WERI-Rb-1 (cell line): ENCODE measurements around the gene ARHGAP30.

Experiments
- DNase-seq: peaks from one replicate; pipeline ENCODE4 v3.0.0-alpha.2; 2020
- H3K27ac ChIP-seq: fragments of 250-450 bp; sonication (Bioruptor Pico); 2 replicates; pipeline ENCODE4 v1.5.1; 2020; ENCODE audit warnings: mild to moderate bottlenecking, moderate library complexity
- H3K27me3 ChIP-seq: fragments of 250-450 bp; sonication (Bioruptor Pico); 2 replicates; pipeline ENCODE4 v1.5.1; 2021; ENCODE audit warnings: mild to moderate bottlenecking, low read depth, moderate library complexity; ENCODE audit not compliant: insufficient read depth, severe bottlenecking
- H3K36me3 ChIP-seq: fragments of 250-450 bp; sonication (Bioruptor Pico); 2 replicates; pipeline ENCODE4 v1.5.1; 2020; ENCODE audit warnings: mild to moderate bottlenecking, moderate library complexity
- H3K4me3 ChIP-seq: 2 replicates; pipeline ENCODE4 v1.5.1; 2011; ENCODE audit warnings: low read depth, mild to moderate bottlenecking, control low read depth, low read length
- H3K9me3 ChIP-seq: fragments of 250-450 bp; sonication (Bioruptor Pico); 2 replicates; pipeline ENCODE4 v1.5.1; 2021; ENCODE audit warnings: mild to moderate bottlenecking, moderate library complexity; ENCODE audit not compliant: severe bottlenecking
- CTCF ChIP-seq: IDR thresholded peaks from 2 replicates; pipeline ENCODE4 v1.5.1; 2011; ENCODE audit warnings: low read depth, mild to moderate bottlenecking, control low read depth, inconsistent platforms, low read length

The ARHGAP30 gene

GRCh38 chr1:161098210-161099068 is 28.7 kb upstream of the ARHGAP30 start, which contains the start of gene KLHDC9:
TSS of gene KLHDC9 (plus strand) at chr1:161098361. CDS start at chr1:161098536, 175 bp downstream.
- peak within 1 kb of the TSS; percentile 74 for H3K27ac ChIP-seq
- peak; percentile 98 for DNase-seq
- TF ChIP-seq CTCF: peak; percentile 57

GRCh38 chr1:161096530-161096929 is 26.8 kb upstream of the ARHGAP30 start:
- H3K36me3 ChIP-seq: peaks cover 22% of the 10 kb centered on the region
- no peak for TF ChIP-seq CTCF
- no peak for DNase-seq

More at GRCh38 chr1:161098210-161099068, 28.7 kb upstream of the ARHGAP30 start, which contains the start of gene KLHDC9:
- Histone ChIP-seq H3K36me3 (peaks cover 29% of the 10 kb centered on the region), H3K27me3 (peaks cover 12% of the 10 kb centered on the region), H3K4me3 (peak within 1 kb of the TSS; percentile 72), H3K9me3 (no peaks in the 10 kb centered on the region)

DNA sequence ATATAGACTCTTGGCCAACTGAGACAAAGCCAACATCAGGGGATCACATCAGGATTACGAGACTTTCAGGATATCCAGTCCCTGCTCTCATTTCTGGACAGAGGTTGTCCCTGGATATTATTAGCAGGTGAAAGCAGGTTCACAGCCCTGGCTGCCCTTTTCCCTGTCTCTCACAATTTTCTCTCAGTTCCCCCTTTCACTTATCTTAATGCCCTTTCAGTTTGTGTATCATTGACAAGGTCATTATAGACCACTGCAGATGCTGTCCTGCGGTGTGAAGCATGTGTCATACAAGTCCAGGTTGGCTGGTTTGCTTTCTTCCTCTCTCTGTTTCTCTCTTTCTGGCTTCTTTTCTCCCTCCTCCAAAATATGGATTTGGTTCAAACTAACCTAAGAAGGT is 26.3 kb upstream of the ARHGAP30 start:
- DNase-seq: no peak
- peaks cover 12% of the 10 kb centered on the region for H3K27me3 ChIP-seq
- H3K36me3 ChIP-seq: peaks cover 17% of the 10 kb centered on the region
- no peak overlapping the region for H3K27ac ChIP-seq
- no peak for TF ChIP-seq CTCF
- H3K4me3 ChIP-seq: no peak overlapping the region
- H3K9me3 ChIP-seq: no peaks in the 10 kb centered on the region

More at GRCh38 chr1:161096530-161096929, 26.8 kb upstream of the ARHGAP30 start:
- Histone ChIP-seq H3K4me3 (no peak overlapping the region), H3K27me3 (peaks cover 12% of the 10 kb centered on the region), H3K9me3 (no peaks in the 10 kb centered on the region), H3K27ac (no peak overlapping the region)

DNA sequence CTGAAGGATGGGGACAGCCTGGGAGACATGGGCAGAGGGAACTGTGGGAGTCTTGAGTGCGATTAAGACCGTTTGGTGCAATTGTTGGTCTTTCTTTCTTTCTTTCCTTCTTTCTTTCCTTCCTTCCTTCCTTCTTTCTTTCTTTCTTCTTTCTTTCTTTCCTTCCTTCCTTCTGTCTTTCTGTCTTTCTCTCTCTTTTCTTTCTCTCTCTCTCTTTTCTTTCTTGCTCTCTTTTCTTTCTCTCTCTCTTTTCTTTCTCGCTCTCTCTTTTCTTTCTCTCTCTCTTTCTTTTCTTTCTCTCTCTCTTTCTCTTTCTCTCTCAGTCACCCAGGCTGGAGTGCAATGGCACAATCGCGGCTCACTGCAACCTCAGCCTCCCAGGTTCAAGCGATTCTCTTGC is 25.5 kb upstream of the ARHGAP30 start:
- peaks cover 11% of the 10 kb centered on the region for H3K36me3 ChIP-seq
- no peak overlapping the region for H3K4me3 ChIP-seq
- no peak for TF ChIP-seq CTCF
- H3K27ac ChIP-seq: no peak overlapping the region
- H3K27me3 ChIP-seq: peaks cover 12% of the 10 kb centered on the region
- DNase-seq: no peak
- no peaks in the 10 kb centered on the region for H3K9me3 ChIP-seq

GRCh38 chr1:161094481-161094880 is 24.8 kb upstream of the ARHGAP30 start:
- Histone ChIP-seq H3K27ac (no peak overlapping the region), H3K27me3 (peaks cover 12% of the 10 kb centered on the region), H3K4me3 (no peak overlapping the region), H3K36me3 (peaks cover 4% of the 10 kb centered on the region), H3K9me3 (no peaks in the 10 kb centered on the region)
- no peak for TF ChIP-seq CTCF
- DNase-seq: no peak

GRCh38 chr1:161092621-161093028 is 22.9 kb upstream of the ARHGAP30 start:
- no peak for TF ChIP-seq CTCF
- DNase-seq: no peak
- Histone ChIP-seq H3K9me3 (no peaks in the 10 kb centered on the region), H3K27ac (no peak overlapping the region), H3K4me3 (no peak overlapping the region), H3K27me3 (peaks cover 12% of the 10 kb centered on the region), H3K36me3 (no peaks in the 10 kb centered on the region)
